Activated CD4-positive, CD25-positive, alpha-beta regulatory T cell treated with anti-CD3 and anti-CD28 coated beads, Interleukin-2, amount 50 U/mL, for 72 hours (primary cell): Measurements from ENCODE around the gene SUN1.
"Not testable (repeated sequence)": the region's sequence is repeated elsewhere in the genome, so short reads cannot be mapped to it uniquely, and the experiment has no call there.

Source experiments
- DNase-seq: peaks from one replicate; pipeline ENCODE4 v3.0.0; 2021

Gene SUN1, protein sequence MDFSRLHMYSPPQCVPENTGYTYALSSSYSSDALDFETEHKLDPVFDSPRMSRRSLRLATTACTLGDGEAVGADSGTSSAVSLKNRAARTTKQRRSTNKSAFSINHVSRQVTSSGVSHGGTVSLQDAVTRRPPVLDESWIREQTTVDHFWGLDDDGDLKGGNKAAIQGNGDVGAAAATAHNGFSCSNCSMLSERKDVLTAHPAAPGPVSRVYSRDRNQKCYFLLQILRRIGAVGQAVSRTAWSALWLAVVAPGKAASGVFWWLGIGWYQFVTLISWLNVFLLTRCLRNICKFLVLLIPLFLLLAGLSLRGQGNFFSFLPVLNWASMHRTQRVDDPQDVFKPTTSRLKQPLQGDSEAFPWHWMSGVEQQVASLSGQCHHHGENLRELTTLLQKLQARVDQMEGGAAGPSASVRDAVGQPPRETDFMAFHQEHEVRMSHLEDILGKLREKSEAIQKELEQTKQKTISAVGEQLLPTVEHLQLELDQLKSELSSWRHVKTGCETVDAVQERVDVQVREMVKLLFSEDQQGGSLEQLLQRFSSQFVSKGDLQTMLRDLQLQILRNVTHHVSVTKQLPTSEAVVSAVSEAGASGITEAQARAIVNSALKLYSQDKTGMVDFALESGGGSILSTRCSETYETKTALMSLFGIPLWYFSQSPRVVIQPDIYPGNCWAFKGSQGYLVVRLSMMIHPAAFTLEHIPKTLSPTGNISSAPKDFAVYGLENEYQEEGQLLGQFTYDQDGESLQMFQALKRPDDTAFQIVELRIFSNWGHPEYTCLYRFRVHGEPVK

DNA sequence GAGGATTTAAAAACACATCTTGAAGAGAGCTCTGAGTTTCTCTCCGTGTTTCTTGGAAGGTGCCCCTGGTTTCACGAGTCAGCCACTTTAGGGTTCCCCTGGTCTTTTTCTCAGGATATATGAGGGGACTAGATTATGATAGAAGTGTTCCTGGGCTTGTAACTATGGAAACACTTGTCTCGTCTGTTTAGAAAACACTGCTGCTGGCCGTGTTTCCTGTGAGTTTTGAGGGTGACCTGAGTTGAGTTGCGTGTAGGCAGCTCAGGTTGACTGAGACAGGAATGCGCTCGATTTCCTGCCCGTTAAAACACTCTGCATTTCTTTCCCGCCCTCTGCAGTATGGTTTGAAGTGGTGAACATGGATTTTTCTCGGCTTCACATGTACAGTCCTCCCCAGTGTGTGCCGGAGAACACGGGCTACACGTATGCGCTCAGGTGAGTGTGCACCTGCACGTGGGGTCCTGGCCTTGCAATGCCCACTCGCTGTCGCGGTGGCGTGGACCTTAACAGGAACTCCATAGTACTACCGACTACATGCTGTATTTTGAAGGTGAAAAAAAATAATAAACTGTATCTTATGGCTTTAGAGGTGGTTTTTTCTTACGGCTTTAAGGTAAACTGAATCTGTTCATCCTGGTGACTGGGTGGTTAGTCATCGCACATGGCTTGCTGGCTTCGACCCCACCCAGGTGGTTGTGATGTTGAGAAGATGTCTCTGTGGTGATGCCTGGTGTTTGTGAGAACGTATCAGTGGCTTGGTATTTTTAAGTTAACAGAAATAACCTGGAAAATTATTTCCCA lies at the start of gene SUN1:
Gene SUN1, plus strand, starts transcription at position 310 of the 801 bp plus-strand sequence. Its CDS starts 49 bp downstream, at position 359.
- DNase-seq = no peak

DNA sequence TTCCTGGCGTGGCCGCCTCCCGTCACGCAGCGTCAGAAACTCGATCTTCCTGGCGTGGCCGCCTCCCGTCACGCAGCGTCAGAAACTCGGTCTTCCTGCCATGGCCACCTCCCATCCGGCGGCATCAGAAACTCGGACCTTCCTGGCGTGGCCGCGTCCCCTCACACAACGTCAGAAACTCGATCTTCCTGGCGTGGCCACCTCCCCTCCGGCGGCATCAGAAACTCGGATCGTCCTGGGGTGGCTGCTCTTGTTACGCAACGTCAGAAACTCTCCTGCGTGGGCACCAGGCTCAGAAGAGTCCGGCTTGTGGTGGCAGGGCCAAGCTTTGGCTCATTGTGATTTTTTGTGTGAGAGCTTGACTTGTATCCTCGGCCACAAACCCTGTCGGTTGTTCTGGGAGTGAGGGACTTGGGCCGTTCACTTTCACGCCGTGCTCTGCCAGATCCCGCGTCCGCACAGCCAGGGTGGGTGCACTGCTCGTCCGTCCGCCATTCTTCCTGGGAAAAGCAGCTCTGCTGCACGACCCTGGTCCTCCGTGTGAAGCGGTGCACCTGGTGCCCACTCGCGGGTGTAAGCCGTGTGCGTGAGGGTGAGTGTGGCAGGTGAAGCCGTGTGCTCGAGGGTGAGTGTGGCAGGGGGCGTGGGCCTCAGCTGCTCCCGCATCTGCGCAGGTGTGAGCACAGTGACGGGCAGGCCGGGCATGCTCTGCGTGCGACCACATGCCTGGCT lies 49.4 kb upstream of the SUN1 start:
- no peak for DNase-seq

DNA sequence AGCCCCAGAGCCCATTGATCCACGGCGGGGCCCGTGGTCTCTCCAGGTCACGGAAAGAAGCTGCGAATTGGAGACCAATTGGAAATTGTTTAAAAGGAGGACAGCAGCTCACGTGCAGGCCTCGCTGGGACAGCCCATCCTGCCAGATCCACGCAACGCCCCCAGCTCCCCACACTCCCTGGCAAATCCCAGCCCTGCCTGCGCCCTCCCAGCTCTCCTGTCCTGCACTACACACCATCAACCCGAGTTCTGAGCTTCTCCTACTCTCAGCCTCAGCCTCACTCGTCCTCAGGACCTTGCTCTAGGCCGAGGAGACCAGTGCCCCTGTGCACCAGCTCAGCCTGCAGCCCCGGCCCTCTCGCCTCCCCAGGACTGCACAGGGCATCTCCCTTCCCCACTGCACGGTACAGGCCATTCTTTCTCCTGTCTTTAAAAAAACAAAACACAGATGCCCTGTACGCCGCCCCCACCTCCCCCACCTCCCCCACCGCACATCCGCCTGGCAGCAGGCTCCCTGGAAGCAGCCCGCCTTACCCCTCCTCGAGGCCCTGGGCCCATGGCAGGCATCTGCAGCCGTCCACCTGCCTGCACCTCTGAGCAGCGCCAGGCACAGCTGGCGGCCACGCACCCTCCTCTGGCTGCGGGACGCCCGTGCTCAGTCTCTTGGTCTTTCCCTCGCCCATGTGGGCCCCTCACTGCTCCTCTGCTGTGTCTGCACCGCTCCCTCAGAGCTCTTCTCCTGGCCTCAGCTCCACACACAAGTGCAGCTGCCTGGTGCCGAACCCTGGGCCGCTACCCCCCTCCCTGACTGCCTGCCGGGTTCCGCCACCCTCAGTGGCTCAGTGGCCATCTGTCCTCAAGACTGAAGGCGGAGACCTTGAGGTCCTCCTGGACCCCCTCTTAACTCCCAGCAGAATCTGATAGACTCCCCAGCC lies 48.5 kb upstream of the SUN1 start:
- no peak for DNase-seq

DNA sequence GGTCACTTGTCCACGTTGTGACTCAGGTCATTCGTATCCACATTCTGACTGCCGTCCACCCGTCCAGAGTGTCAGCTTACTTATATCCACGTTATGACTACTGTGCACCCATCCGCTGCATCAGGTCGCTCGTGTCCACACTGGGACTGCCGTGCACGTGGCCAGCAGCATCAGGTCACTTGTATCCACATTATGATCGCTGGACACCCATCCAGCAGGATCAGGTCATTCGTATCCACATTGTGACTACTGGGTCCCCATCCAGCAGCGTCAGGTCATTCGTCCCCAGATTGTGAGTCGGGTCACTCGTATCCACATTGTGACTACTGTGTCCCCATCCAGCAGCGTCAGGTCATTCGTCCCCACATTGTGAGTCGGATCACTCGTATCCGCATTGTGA lies 47.3 kb upstream of the SUN1 start:
- no peak for DNase-seq

DNA sequence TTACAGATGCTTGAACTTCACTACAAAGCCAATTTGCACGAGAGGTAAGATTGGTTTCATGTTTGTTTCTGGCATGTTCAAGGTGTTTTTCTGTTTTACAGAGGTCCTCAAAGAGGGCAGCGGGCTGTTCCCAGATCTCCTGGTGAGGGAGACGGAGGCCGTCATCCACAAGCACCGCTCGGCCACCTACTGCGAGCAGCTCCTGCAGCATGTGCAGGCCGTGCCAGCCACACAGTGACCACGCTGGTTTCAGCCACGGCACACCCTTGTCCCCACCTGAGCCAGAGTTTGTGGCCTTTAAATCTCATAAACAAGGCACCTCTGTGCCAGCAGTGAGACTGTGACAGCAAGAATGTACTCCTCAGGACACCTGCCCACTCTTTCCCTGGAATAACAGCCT lies 46.9 kb upstream of the SUN1 start:
- DNase-seq = no peak

DNA sequence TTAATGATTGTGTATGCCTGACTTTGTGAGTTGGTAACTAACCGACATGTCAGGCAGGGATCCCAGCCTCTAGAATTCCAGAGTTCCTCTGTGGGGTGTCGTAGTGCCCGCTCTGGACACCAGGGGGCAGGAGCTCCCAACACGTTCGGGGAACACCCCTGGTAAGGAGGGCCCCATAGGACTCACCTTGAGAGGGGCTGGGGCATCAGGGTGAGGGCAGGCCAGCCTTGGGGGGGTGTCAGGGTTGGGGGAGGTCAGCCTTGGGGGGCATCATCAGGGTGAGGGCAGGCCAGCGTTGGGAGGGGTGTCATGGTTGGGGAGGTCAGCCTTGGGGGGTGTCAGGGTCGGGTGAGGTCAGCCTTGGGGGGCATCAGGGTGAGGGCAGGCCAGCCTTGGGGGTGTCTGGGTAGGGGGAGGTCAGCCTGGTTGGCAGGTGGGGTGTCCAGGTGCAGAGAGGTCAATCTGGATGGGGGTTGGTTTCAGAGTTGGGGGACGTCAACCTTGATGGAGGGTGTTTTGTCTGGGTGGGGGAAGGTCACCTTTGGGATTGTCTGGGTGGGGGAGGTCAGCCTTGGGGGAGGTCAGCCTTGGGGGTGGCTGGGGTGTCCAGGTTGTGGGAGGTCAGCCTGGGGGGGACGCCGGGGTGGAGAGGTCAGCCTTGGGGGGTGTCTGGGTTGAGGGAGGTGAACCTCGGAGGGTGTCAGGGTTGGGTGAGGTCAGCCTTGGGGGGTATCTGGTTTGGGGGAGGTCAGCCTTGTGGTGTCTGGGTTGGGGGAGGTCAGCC lies 45.6 kb upstream of the SUN1 start:
- peak; percentile 67 for DNase-seq

DNA sequence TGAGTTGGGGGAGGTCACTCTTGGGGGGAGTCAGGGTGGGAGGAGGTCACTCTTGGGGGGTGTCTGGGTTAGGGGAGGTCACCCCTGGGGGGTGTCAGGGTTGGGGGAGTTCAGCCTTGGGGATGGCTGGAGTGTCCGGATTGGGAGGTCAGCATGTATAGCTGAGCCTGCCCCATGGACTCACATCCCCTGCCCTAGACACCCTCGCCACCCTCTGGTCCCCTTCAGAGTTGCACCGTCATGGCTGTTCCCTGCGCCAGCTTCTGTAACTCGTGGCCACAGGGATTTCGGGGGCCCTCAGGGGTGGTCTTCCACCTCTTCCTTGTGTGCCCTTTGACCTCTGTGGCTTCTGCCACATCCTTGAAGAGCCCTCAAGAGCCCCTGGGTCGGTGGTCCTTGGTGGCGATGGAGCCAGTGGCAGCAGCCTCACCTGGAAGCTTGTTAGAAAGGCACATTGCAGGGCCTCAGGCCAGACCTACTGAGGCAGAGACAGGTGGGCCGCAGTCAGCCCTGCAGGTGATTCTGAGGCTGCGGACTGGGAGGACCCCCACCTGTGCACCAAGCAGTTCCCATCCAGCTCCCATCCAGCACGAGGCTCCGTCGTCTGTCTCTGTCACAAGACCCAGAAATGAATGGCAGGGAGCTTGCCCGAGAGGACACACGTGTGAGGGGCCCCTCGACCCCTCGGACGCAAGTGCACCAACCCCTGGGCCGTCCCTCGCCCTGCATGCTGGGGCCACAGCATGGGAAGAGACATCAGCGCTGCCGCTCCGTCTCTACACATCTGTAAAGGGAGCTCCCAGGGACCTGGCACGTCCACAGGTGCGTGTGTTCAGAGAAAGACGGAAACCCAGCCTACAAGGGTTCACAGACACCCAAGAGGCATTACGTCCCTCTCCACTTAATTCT lies 44.7 kb upstream of the SUN1 start:
- no peak for DNase-seq

DNA sequence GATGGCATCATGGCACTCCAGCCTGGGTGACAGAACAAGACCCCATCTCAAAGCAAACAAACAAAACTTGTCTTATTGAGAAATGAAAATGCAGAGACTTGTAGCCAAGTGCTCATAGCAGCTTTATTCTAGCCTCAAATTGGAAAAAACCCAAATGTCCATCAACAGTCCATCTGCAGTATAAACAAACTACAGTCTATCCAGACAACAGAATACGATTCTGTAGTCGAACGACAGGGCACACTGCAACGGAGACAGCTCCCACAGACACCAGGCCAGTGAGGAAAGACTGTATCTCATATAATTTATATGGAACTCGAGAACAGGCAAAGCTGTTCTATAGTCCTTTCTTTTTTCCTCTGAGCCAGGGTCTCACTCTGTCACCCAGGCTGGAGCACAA lies 40.8 kb upstream of the SUN1 start:
- DNase-seq = no peak

DNA sequence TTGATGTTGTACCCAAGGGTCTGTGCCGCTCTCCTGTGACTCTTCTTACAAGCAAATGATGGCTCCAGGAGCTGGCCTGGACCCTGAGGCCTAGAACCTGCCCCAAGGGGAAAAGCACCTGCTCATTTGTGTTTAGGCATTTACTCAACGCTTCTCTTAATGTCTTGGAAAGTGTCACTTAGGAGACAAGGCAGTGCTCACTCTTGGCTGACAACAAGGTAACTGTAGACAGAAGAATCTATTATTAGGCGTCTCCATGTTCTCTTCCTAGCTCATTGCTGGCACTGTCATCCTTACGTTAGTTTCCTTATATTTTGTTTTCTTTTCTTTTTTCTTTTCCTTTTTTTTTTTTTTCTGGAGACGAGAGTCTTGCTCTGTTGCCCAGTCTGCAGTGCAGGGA lies 38.1 kb upstream of the SUN1 start:
- no peak for DNase-seq

DNA sequence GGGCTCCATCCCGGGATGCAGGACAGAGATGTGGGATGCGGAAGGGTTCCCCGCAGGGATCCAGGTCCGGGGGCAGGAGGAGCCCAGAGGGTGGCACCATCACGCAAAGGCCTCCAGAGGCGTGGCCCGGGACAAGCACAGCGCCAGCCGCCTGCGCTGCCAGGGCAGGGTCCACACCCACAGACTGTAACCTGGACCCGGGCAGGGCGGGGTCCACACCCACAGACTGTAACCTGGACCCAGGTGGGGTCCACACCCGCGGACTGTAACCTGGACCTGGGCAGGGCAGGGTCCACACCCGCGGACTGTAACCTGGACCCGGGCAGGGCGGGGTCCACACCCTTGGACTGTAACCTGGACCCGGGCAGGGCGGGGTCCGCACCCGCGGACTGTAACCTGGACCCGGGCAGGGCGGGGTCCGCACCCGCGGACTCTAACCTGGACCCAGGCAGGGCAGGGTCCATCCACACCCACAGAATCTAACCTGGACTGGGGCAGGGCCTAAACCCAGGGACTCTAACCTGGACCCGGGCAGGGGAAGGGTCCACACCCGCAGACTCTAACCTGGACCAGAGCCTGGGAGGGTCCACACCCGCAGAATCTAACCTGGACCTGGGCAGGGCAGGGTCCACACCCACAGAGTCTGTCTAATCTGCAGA lies 37.5 kb upstream of the SUN1 start:
- no peak for DNase-seq

DNA sequence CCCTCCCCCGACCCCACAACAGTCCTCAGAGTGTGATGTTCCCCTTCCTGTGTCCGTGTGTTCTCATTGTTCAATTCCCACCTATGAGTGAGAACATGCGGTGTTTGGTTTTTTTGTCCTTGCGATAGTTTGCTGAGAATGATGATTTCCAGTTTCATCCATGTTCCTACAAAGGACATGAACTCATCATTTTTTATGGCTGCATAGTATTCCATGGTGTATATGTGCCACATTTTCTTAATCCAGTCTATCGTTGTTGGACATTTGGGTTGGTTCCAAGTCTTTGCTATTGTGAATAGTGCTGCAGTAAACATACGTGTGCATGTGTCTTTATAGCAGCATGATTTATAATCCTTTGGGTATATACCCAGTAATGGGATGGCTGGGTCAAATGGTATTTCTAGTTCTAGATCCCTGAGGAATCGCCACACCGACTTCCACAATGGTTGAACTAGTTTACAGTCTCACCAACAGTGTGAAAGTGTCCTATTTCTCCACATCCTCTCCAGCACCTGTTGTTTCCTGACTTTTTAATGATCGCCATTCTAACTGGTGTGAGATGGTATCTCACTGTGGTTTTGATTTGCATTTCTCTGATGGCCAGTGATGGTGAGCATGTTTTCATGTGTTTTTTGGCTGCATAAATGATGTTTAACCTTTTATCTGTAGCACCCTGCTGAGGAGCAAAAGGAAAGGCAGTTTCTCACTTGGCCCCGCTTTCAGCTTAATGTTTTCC lies 35.7 kb upstream of the SUN1 start:
- DNase-seq = not testable (repeated sequence)

DNA sequence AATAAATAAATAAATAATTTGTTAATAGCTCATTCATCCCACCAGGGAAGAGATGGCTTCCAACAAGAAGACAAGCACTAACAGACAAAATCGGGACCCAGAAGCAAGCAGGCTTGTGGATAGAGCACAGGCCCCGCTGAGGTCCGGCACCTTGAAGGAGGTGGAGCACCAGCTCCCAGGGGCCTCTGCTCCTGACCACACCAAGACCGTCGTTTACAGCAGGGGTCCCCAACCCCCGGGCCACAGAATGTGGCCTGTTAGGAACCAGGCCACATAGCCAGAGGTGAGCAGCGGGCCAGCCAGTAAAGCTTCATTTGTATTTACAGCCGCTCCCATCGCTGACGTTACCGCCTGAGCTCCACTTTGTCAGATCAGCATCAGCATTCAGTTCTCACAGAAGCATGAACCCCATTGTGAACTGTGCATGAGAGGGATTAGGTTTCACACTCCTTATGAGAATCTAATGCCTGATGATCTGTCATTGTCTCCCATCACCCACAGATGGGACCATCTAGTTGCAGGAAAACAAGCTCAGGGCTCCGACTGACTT lies 33.3 kb upstream of the SUN1 start:
- no peak for DNase-seq

DNA sequence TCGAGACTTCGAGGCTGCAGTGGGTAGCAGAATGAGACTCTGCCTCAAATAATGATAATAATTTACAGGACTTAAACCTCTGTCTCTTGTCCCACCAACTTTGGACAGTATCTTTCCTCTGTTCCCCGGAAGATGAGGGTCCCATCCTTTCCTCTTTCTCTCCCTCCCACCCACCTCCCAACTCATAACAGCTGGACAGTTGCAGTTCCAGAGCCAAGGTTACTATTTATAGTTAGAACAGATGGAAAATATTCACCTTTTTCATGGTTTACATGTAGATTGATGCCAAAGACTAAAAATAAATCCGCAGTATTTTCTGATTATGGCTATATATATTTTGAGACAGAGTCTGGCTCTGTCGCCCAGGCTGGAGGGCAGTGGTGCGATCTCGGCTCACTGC lies 31.6 kb upstream of the SUN1 start:
- no peak for DNase-seq

DNA sequence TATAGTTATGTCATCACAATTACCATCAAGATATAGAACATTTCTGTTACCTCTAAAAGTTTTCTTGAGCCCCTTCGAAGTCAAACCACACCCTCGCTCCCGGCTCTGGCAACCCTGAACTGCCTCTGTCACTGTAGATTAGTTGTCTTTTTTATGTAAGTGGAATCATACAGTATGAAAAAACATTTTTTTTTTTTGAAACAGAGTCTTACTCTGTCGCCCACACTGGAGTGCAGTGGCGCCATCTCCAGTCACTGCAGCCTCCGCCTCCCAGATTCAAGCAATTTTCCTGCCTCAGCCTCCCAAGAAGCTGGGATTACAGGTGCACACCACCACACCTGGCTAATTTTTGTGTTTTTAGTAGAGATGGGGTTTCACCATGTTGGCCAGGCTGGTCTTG lies 30.9 kb upstream of the SUN1 start:
- DNase-seq = not testable (repeated sequence)

DNA sequence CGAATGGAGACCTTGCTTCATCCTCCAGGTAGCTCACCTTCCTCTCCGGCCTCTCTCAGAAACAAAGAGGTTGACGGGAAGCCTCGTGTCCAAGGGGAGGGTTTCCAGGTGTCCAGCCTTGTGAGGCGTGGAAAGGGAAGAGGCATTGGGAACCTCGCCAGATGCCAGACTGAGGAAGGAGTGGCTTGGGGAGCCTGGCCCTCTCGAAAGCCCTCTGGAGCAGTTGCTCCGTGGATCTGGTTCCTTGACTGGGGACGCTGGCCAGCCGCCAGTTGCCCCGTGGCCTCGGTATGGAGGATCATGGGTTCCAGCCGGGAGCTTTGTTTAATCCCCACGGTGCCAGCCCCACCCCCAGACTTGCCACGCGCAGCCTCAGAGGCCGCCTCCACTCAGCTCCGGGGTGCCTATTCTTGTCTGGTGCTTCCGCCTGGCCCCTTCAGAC lies 30.3 kb upstream of the SUN1 start:
- DNase-seq = no peak

DNA sequence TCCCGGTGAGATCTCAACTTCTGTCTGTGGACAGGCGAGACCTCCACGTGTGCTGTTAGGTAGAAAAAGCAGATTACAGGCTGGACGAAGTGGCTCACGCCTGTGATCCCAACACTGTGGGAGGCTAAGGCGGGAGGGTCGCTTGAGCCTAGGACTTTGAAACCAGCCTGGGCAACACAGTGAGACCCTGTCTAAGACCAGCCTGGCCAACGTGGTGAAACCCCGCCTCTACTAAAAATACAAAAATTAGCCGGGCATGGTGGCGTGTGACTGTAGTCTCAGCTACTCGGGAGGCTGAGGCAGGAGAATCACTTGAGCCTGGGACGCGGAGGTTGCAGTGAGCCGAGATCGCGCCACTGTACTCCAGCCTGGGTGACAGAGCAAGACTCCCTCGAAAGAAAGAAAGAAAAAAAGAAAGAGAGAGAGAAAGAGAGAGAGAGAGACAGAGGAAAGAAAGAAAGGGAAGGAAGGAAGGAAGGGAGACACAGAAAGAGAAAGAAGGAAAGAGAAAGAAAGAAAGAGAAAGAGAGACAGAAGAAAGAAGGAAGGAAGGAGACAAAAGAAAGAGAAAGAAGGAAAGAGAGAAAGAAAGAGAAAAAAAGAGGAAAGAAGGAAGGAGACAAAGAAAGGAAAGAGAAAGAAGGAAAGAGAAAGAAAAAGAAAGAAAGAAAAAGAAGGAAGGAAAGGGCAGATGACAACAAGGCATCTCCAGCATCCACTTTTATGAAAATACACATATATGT lies 29.6 kb upstream of the SUN1 start:
- no peak for DNase-seq

DNA sequence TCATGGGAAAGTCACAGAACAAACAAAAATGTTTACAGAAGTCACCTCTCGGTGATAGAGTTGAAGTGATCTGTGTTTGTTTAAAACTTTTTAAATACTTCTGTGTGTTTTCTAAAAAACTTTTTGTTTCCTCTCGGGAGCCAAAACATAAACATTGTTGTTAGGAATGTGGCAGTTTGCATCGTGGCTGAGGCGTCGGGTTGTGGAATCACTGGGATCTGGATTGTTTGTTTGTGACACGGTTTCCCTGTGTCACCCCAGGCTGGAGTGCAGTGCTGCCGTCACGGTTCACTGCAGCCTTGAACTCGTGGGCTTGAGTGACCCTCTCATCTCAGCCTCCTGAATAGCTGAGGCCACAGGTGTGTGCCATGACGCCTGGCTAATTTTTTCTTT lies 29.0 kb upstream of the SUN1 start:
- no peak for DNase-seq
